Activated gamma-delta T cell treated with Interleukin-2 at 50 U/mL for 16 hours (primary cell): ENCODE data around the gene LYPD6B.

Experiments used
- DNase-seq: peaks from one replicate; pipeline ENCODE4 v3.0.0-alpha.2; 2020

Gene LYPD6B

GRCh38 chr2:149167001-149167780, 128.7 kb downstream of the LYPD6B start:
- DNase-seq = peak; percentile 6

GRCh38 chr2:149167941-149168340, 129.4 kb downstream of the LYPD6B start:
- DNase-seq = no peak

- DNase-seq = no peak
Observed at GRCh38 chr2:149169656-149170055, 131.2 kb downstream of the LYPD6B start.

GRCh38 chr2:149170156-149170555, 131.7 kb downstream of the LYPD6B start:
- no peak for DNase-seq

GRCh38 chr2:149170911-149171310, 132.4 kb downstream of the LYPD6B start:
- no peak for DNase-seq

- DNase-seq = no peak
Observed at GRCh38 chr2:149173220-149173619, 134.7 kb downstream of the LYPD6B start.

GRCh38 chr2:149175956-149176355, 137.5 kb downstream of the LYPD6B start:
- DNase-seq = no peak

- DNase-seq = no peak
Observed at GRCh38 chr2:149178612-149179011, 140.1 kb downstream of the LYPD6B start.

- no peak for DNase-seq
Observed at GRCh38 chr2:149180226-149180875, 141.9 kb downstream of the LYPD6B start.

GRCh38 chr2:149183187-149183586, 144.7 kb downstream of the LYPD6B start:
- no peak for DNase-seq

GRCh38 chr2:149184991-149185390, 146.5 kb downstream of the LYPD6B start:
- DNase-seq = no peak

- DNase-seq = no peak
Observed at GRCh38 chr2:149185942-149186490, 147.5 kb downstream of the LYPD6B start.

- no peak for DNase-seq
Observed at GRCh38 chr2:149187057-149187456, 148.6 kb downstream of the LYPD6B start.

GRCh38 chr2:149188291-149188690, 149.8 kb downstream of the LYPD6B start:
- DNase-seq = no peak

GRCh38 chr2:149189769-149190168, 151.3 kb downstream of the LYPD6B start:
- no peak for DNase-seq

GRCh38 chr2:149191915-149192314, 153.4 kb downstream of the LYPD6B start:
- DNase-seq = no peak

- no peak for DNase-seq
Observed at GRCh38 chr2:149192427-149192826, 153.9 kb downstream of the LYPD6B start.

- no peak for DNase-seq
Observed at GRCh38 chr2:149200109-149200520, 161.6 kb downstream of the LYPD6B start.

- DNase-seq = no peak
Observed at GRCh38 chr2:149204686-149205085, 166.2 kb downstream of the LYPD6B start.

GRCh38 chr2:149205143-149205542, 166.6 kb downstream of the LYPD6B start:
- DNase-seq = no peak

- DNase-seq = no peak
Observed at GRCh38 chr2:149213764-149214493, 175.4 kb downstream of the LYPD6B start.

- DNase-seq = no peak
Observed at GRCh38 chr2:149218497-149218896, 180.0 kb downstream of the LYPD6B start.

GRCh38 chr2:149219856-149220255, 181.4 kb downstream of the LYPD6B start:
- no peak for DNase-seq

GRCh38 chr2:149221002-149221401, 182.5 kb downstream of the LYPD6B start:
- DNase-seq = no peak
